Bronchial epithelial cell (primary cell): Measurements from ENCODE around the gene CDH12. TPM values are rescaled to one million over a fixed set of nuclear protein-coding genes. Genes with fewer than 3 reads are reported as not detected.

Experiments
- DNase-seq: peaks from one replicate; pipeline ENCODE4 v3.0.0-alpha.2; 2010; ENCODE audit warnings: low read depth
- FAIRE-seq: peaks from 2 replicates; lab custom pipeline; 2011; peaks lifted over from hg19 to GRCh38; lab: Jason Lieb, UNC
- H3K27me3 ChIP-seq: 2 replicates; pipeline ENCODE4 v1.5.1; 2011; ENCODE audit warnings: low read length; ENCODE audit not compliant: control insufficient read depth, insufficient read depth
- H3K36me3 ChIP-seq: 2 replicates; pipeline ENCODE4 v1.5.1; 2011; ENCODE audit warnings: low read length; ENCODE audit not compliant: control insufficient read depth, insufficient read depth
- H3K4me3 ChIP-seq: 2 replicates; pipeline ENCODE4 v1.5.1; 2011; ENCODE audit warnings: mild to moderate bottlenecking, low read depth, low read length, control low read depth
- CTCF ChIP-seq: IDR thresholded peaks from 2 replicates; pipeline ENCODE4 v1.5.1; 2011; ENCODE audit warnings: mild to moderate bottlenecking, moderate library complexity, low read length, control low read depth, inconsistent platforms; ENCODE audit not compliant: insufficient read depth, severe bottlenecking
- total RNA-seq: library from RNA; depleted of rRNA; stranded (reverse); fragments of >200 nt; gene quantifications from 2 replicates; pipeline ENCODE4 v1.2.1, GENCODE V29; 2014

CDH12 gene
- total RNA-seq, 1 donor from 2014 or later: not detected

GRCh38 chr5:21709770-21710169 lies 1143.4 kb downstream of the CDH12 start:
- FAIRE-seq (no peak), DNase-seq (no peak)

GRCh38 chr5:21704974-21705668 lies 1148.0 kb downstream of the CDH12 start:
- TF ChIP-seq CTCF: no peak
- no peak for DNase-seq
- Histone ChIP-seq H3K36me3 (no peaks in the 10 kb centered on the region), H3K27me3 (no peaks in the 10 kb centered on the region), H3K4me3 (no peak overlapping the region)
- no peak for FAIRE-seq

More at GRCh38 chr5:21709770-21710169, 1143.4 kb downstream of the CDH12 start:
- Histone ChIP-seq H3K27me3 (no peaks in the 10 kb centered on the region), H3K4me3 (no peak overlapping the region), H3K36me3 (no peaks in the 10 kb centered on the region)
- TF ChIP-seq CTCF: no peak

- TF ChIP-seq CTCF: no peak
- FAIRE-seq: no peak
Observed at GRCh38 chr5:21701317-21701716, 1151.8 kb downstream of the CDH12 start.

More at GRCh38 chr5:21701317-21701716, 1151.8 kb downstream of the CDH12 start:
- peak; percentile 37 for DNase-seq
- Histone ChIP-seq H3K4me3 (no peak overlapping the region), H3K36me3 (no peaks in the 10 kb centered on the region), H3K27me3 (no peaks in the 10 kb centered on the region)
